ENCODE data around the gene TSPEAR. TPM values are rescaled to one million over a fixed set of nuclear protein-coding genes. Genes with fewer than 3 reads are reported as not detected.

The TSPEAR gene
- total RNA-seq, 4 donors from 2014 or later: under 0.01 to 0.23 TPM; not detected in 2

DNA sequence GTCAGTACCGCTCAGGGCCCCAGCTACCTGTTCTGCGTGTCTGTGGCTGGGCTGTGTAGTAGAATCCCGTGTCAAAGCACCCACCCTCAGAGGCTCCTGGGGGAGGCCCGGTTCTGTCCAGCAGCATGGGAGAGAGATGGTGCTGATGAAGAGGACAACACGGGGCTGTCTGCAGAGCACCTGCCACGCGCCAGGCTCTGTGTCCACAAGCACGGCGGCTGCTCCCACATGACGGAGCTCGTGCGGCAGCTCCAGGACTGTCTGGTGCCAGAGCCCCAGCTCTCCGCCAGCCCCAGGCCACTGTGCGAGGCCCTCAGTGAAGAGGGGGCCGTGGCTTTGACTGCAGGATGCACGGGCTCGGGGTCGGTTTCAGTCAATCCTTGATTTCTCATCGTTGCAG lies 42.0 kb upstream of the TSPEAR start:
- Histone ChIP-seq H3K27me3 (peaks cover 0 to 47% (median 1%) of the 10 kb centered on the region in 4 donors), H3K4me1 (no peaks in the 10 kb centered on the region), H3K9me3 (peaks cover 0 to 5% (median 0%) of the 10 kb centered on the region in 4 donors), H3K36me3 (no peaks in the 10 kb centered on the region), H3K27ac (replicated peaks in 1 of 4) (no peak overlapping the region), H3K4me3 (no peak overlapping the region)
- 78% methylated on average over 13 of the region's 19 CpGs for WGBS
- intact Hi-C loops (cut with DNase I): no loop called here
- no peak for DNase-seq (ENCODE audit: extremely low spot score)
- TF ChIP-seq, protein P1, sequence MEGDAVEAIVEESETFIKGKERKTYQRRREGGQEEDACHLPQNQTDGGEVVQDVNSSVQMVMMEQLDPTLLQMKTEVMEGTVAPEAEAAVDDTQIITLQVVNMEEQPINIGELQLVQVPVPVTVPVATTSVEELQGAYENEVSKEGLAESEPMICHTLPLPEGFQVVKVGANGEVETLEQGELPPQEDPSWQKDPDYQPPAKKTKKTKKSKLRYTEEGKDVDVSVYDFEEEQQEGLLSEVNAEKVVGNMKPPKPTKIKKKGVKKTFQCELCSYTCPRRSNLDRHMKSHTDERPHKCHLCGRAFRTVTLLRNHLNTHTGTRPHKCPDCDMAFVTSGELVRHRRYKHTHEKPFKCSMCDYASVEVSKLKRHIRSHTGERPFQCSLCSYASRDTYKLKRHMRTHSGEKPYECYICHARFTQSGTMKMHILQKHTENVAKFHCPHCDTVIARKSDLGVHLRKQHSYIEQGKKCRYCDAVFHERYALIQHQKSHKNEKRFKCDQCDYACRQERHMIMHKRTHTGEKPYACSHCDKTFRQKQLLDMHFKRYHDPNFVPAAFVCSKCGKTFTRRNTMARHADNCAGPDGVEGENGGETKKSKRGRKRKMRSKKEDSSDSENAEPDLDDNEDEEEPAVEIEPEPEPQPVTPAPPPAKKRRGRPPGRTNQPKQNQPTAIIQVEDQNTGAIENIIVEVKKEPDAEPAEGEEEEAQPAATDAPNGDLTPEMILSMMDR (IDR thresholded peaks at IDR 0.05): no peak
- TF ChIP-seq POLR2A (IDR thresholded peaks at IDR 0.05; ENCODE audit: low read depth) (no peak), EP300 (IDR thresholded peaks at IDR 0.05) (no peak), POLR2AphosphoS5 (IDR thresholded peaks at IDR 0.05) (no peak)

DNA sequence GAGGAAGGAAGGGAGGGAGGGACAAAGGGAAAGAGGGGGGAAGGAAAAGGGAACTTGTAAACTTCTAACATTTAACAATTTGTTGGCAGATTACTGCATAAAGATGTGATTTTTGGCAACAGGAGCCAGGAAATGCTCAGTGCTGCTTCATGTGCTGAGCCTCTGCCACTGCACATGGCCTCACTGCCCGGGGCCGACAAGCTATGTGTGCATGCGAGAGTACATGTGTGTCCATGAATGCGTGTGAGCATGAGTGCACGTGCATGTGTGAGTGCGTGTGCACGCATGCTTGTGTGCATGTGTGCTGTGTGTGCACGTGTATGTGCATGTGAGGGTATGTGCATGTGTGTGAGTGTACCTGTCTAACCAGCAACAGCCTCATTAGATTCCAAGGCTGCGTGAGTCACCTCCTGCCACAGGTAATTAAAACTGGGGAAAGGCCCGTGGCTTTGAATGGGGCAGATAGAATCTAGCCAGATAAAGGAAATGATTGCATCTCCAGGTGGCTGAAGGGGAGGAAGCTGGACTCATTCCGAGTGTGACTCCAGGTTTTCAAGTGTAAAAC lies 41.4 kb upstream of the TSPEAR start:
- H3K9me3 ChIP-seq: peaks cover 0 to 5% (median 0%) of the 10 kb centered on the region in 4 donors
- H3K36me3 ChIP-seq: no peaks in the 10 kb centered on the region
- 69% methylated on average over 11 of the region's 11 CpGs for WGBS
- H3K4me1 ChIP-seq: no peaks in the 10 kb centered on the region
- no peak overlapping the region for H3K27ac ChIP-seq (replicated peaks in 1 of 4)
- no peak for TF ChIP-seq EP300 (IDR thresholded peaks at IDR 0.05)
- no peak for TF ChIP-seq POLR2AphosphoS5 (IDR thresholded peaks at IDR 0.05)
- no peak for TF ChIP-seq POLR2A (IDR thresholded peaks at IDR 0.05; ENCODE audit: low read depth)
- TF ChIP-seq, protein P1 (IDR thresholded peaks at IDR 0.05): no peak
- intact Hi-C loops (cut with DNase I): no loop called here
- H3K4me3 ChIP-seq: no peak overlapping the region
- no peak for DNase-seq (ENCODE audit: extremely low spot score)
- peaks cover 0 to 43% (median 1%) of the 10 kb centered on the region in 4 donors for H3K27me3 ChIP-seq

DNA sequence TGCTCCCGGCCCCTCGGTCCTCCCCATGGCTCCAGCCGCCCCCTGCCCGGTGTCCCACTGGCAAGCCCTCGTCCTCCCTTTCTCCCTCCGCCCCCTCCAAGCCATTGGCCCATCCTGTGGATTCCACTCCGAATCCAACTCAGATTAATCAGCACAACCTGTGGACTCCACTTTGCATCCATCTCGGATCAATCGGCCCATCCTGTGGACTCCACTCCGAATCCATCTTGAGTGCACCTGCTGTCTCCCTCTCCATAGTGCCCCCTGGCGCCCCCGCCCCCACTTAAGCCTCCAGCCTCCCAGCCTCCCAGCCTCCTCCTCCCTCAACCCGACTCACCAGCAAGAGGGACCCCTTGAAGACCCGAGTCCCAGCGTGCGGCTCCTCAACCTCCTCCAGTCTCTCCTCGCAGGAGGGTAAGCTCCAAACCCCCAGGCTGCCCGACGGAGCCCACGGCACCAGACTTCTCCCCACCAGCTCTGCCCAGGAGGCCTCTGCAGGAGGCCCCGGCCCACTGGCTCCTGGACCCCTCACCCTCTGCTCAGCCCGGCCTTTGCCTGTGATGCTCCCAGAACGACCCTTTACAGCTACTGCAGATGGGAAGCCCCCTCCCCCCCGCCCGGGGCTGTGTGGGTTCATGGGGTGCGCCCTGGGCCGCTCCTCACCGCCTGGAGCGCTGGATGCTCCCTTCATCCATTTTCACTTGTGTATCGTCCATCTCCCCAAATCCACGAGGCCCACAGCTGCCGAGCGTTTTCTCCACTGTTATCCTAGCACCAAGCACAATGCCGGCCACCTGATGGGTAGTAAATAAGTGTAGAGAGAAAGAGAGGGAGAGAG lies 40.6 kb upstream of the TSPEAR start:
- H3K27me3 ChIP-seq: peaks cover 0 to 43% (median 1%) of the 10 kb centered on the region in 4 donors
- H3K4me3 ChIP-seq: no peak overlapping the region
- TF ChIP-seq EP300 (IDR thresholded peaks at IDR 0.05) (no peak), POLR2AphosphoS5 (IDR thresholded peaks at IDR 0.05) (no peak)
- peaks cover 0 to 5% (median 0%) of the 10 kb centered on the region in 4 donors for H3K9me3 ChIP-seq
- 75% methylated on average over 34 of the region's 34 CpGs for WGBS
- H3K27ac ChIP-seq (replicated peaks in 1 of 4): no peak overlapping the region
- H3K4me1 ChIP-seq: no peaks in the 10 kb centered on the region
- DNase-seq (ENCODE audit: extremely low spot score): no peak
- no peaks in the 10 kb centered on the region for H3K36me3 ChIP-seq
- intact Hi-C loops (cut with DNase I): no loop called here

DNA sequence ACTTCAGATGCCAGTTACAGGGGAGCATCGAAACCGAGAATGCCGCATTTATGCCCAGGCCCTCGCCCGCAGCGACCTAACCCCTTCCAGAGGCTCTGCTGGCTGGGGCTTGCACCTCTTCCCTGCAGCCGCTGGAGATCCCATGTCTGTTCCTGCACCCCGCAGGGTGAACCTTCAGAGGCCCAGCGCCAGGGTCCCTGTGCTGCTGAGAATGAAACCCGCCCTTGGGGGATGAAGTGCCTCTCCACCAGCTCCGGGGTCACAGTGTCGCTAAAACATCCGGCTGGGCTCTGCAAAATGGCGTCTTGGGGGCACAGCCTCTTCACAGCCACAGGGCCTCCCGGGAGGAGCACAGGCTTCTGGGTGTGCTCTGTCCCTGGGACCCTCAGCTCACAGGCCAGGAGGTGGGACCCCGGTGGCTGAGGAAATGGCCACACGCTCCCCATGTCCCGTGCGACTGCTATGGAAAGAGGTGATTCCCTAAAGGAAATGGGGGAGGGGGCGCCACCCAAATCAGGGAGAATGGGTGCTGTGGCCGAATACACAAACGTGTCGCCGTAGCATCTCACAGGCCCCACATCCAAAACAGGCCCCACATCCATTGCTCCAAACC lies 39.9 kb upstream of the TSPEAR start:
- no peak for DNase-seq (ENCODE audit: extremely low spot score)
- WGBS: 82% methylated on average over 14 of the region's 24 CpGs
- Histone ChIP-seq H3K4me3 (no peak overlapping the region), H3K9me3 (peaks cover 0 to 5% (median 0%) of the 10 kb centered on the region in 4 donors), H3K36me3 (no peaks in the 10 kb centered on the region), H3K27ac (replicated peaks in 1 of 4) (no peak overlapping the region), H3K4me1 (no peaks in the 10 kb centered on the region), H3K27me3 (peaks cover 0 to 43% (median 1%) of the 10 kb centered on the region in 4 donors)
- TF ChIP-seq POLR2A (IDR thresholded peaks at IDR 0.05; ENCODE audit: low read depth): no peak
- TF ChIP-seq, protein P1 (IDR thresholded peaks at IDR 0.05): no peak
- no peak for TF ChIP-seq EP300 (IDR thresholded peaks at IDR 0.05)
- no peak for TF ChIP-seq POLR2AphosphoS5 (IDR thresholded peaks at IDR 0.05)
- intact Hi-C loops (cut with DNase I): no loop called here

DNA sequence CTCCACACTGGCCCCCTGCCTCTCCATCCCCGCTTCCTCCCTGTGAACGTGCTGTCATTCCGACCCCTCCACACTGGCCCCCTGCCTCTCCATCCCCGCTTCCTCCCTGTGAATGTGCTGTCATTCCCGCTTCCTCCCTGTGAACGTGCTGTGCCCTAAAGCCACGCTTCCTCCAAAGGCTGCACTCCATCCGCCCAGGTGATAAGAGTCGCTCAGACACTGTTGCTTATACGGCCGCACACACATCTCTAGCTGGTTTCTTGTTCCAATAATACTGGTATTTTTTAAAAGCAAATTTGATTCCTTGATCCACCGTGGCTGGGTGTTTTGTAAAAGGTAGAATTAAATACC lies 39.3 kb upstream of the TSPEAR start:
- Histone ChIP-seq H3K27ac (replicated peaks in 1 of 4) (no peak overlapping the region), H3K36me3 (no peaks in the 10 kb centered on the region), H3K4me1 (no peaks in the 10 kb centered on the region), H3K4me3 (no peak overlapping the region), H3K27me3 (peaks cover 0 to 43% (median 1%) of the 10 kb centered on the region in 4 donors), H3K9me3 (peaks cover 0 to 5% (median 0%) of the 10 kb centered on the region in 4 donors)
- intact Hi-C loops (cut with DNase I): no loop called here
- WGBS: 61% methylated on average over 12 of the region's 12 CpGs
- TF ChIP-seq POLR2AphosphoS5 (IDR thresholded peaks at IDR 0.05) (no peak), EP300 (IDR thresholded peaks at IDR 0.05) (no peak), POLR2A (IDR thresholded peaks at IDR 0.05; ENCODE audit: low read depth) (no peak)
- TF ChIP-seq, protein P1 (IDR thresholded peaks at IDR 0.05): no peak
- no peak for DNase-seq (ENCODE audit: extremely low spot score)
